ENCODE data around the gene SPSB1.

Gene SPSB1

GRCh38 chr1:9292361-9293240, at the start of gene SPSB1:
Gene SPSB1 (plus strand): TSS chr1:9292894. CDS start chr1:9355892, 62,998 bp downstream.
- DNase-seq = no peak

GRCh38 chr1:9243066-9243739, 49.5 kb upstream of the SPSB1 start:
- no peak for DNase-seq

DNA sequence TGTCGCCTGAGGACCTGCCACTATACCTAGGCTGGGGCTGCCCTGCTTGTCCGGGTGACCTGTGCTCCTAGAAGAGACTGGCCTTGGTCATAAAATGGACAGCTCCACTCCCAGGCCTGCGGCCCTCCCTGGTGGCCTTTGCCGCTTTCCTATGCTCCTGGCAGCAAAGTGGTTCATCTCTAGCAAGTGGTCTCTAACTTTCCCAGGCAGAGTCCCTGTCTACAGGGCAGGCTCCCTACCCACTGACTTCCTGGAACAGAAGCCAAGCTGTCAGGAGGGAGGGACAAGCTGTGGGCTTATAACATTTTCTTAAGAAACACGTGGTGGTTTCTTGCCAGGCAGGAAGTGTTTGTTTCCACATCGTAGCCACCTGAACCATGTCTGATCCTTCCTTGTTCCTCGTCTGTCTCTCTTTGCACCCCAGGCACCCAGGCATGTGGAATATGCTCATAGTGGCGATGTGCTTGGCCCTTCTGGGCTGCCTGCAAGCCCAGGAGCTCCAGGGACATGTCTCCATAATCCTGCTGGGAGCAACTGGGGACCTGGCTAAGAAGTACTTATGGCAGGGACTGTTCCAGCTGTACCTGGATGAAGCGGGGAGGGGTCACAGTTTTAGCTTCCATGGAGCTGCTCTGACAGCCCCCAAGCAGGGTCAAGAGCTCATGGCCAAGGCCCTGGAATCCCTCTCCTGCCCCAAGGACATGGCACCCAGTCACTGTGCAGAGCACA, 48.0 kb upstream of the SPSB1 start:
- no peak for DNase-seq

DNA sequence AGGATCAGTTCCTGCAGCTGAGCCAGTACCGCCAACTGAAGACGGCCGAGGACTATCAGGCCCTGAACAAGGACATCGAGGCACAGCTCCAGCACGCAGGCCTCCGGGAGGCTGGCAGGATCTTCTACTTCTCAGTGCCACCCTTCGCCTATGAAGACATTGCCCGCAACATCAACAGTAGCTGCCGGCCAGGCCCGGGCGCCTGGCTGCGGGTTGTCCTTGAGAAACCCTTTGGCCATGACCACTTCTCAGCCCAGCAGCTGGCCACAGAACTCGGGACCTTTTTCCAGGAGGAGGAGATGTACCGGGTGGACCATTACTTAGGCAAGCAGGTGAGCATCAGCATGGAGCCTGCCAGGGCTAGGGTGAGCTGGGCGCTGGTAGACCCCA, 47.5 kb upstream of the SPSB1 start:
- DNase-seq = no peak

GRCh38 chr1:9245661-9246060, 47.0 kb upstream of the SPSB1 start:
- no peak for DNase-seq

- no peak for DNase-seq
Measured at GRCh38 chr1:9246215-9246614, 46.5 kb upstream of the SPSB1 start.

GRCh38 chr1:9246841-9247785, 45.6 kb upstream of the SPSB1 start:
- no peak for DNase-seq

GRCh38 chr1:9247894-9248293, 44.8 kb upstream of the SPSB1 start:
- no peak for DNase-seq

DNA sequence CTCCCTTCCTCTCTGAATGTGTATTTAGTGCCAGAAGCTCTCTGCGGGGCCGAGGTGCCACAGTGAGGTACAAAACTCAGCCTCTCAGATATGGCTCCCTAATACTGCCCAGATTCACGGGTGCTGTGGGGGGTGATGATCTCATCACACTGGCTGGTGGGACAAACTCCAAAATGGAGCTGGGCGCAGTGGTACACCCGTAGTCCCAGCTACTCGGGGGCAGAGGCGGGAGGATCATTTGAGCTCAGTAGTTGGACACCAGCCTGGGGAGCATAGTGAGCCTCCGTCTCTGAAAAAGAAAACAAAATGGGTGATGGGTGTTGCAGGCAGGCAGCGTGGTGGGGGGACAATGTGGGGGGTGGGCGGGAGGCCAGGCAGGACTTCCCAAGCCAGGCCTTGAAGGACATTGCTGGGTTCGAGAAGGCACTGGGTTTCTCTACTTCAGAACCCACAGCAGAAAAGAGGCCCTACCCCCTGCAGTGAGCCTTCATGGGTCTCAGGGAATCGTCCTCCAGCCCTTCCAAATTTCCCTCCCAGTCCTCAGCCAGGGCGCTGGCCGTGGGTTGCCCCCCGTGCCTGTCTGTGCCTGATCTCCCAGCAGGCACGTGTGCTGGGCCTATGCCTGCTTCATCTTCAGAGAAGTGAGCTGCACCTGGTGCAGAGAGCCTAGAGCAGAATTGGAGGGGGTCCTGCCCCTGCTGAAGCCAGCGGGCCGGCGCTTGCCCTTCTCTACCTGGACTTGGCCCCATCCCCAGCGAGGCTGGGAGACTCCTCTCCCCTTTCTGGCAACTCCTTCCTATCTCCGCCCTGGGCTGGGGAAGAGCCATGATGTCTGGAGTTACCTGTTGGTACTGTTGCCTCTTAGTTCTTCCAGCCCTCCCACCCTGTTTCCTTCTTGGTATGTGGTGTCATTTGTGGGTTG, 44.1 kb upstream of the SPSB1 start:
- DNase-seq = no peak

- no peak for DNase-seq
Measured at GRCh38 chr1:9249263-9249533, 43.5 kb upstream of the SPSB1 start.

DNA sequence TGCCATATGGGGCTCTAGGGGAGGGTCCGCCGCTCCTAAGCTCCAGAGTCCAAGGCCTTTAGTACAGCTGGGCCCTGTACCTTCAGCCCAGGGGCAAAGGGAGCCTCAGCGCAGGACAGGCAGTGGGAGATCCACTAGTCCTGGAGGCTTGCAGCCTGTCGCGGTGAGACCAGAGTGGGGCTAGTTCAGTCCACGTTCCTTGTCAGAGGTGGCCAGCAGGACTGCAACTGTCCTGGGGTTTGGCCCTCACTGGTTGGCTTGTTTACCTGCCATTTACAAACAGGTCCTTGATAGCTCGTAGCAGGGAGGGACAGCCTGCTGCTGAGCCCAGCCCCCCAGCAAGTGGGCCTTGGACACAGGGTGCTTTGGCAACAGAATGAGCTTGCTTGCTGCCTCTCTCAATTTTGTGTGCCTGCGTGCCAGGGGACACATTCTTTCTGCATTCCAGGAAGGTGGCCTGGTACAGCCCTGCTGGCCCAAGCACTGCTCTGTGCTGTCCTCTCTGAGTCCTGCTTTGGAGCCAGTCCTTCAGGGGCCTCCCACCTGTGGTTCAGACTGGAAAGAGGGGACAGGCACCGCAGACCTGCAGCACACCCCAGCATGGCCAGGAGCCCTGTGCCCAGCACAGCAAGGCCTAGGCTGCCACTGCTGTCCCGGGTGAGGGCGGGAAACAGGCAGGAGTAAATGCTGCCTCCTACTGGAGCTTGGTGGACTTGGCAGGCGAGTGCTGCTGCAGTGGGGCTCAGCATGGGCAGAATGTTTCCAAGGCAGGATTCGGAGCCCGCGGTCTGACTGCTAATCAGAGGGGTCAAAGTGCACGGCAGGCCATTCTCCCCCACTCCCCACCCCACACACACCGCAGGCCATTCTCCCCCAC, 42.9 kb upstream of the SPSB1 start:
- no peak for DNase-seq

DNA sequence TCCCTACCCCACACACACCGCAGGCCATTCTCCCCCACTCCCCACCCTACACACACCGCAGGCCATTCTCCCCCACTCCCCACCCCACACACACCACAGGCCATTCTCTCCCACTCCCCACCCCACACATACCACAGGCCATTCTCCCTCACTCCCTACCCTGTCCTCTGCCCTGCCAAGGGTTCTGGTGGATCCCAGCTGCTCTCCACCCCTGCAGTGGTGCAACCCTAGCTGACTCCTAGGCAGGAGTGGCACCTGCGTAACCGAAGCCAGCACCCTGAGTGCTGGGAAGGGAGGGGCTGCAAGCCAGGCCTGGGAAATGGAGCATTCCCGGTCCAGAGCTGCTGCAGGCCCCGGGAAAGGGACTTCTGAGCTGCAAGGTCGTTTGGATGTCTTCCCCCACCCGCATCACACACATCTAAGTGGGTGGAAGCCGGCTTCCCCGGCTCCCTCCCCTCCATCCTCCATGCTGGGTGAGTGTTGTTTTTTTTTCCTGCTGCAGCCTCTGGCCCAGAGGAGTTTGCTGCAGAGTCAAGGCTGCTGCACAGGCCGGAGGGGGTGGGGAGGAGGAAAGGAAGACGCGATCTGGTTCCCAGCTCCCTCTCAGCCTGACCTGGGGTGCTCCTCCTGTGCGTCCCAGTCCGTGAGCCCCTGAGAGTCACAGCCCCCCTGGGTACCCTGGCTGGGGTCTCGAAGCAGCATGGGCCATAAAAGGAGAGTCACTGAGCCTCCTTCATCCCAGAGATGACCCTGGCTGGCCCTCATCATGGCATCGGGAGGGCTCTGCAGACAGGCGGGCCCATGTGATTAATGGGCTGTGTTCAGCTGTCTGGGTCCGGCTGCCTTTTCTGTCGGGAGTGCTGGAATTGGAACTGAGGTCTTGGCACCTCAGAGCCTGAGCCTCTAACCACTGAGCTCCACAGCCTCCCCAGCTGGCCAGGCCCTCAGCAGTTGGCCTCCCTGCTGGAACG, 42.0 kb upstream of the SPSB1 start:
- no peak for DNase-seq

GRCh38 chr1:9251501-9251900, 41.2 kb upstream of the SPSB1 start:
- no peak for DNase-seq

DNA sequence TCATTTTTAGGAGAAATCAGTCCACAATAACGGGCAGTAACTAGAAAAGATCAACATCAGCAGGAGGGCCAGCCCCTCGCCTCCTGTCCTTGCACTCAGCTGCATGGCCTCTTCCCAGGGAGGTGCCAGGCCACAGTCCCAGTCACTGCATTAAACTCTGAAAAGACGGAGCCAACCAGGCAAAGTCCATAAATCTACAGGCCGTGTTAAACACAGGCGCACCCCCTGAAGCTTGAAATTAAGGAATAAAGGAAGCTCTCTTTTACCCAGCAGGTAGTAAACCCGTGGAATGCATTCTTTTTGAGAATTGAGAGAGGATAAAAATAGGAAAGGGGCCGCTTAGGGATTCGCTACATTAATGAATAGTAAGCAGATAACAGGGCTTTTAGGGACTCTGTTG, 39.7 kb upstream of the SPSB1 start:
- no peak for DNase-seq

- DNase-seq = no peak
Measured at GRCh38 chr1:9253453-9254105, 39.1 kb upstream of the SPSB1 start.

GRCh38 chr1:9256332-9256731, 36.4 kb upstream of the SPSB1 start:
- no peak for DNase-seq

- DNase-seq = no peak
Measured at GRCh38 chr1:9257851-9258250, 34.8 kb upstream of the SPSB1 start.

- no peak for DNase-seq
Measured at GRCh38 chr1:9258629-9259028, 34.1 kb upstream of the SPSB1 start.
